SU-DHL-6 (cell line): ENCODE results near the gene PDE8B.

ENCODE experiments used
- EZH2phosphoT487 ChIP-seq: fragments of 200-600 bp; sonication (generic), shearing (Covaris generic); conservative IDR thresholded peaks from 2 replicates; pipeline ENCODE4 v1.6.1; 2018; ENCODE audit warnings: mild to moderate bottlenecking, antibody characterized with exemption, low read length, moderate library complexity, mixed read lengths
- TF ChIP-seq, protein P1 (sequence below): fragments of 200-600 bp; sonication (generic); IDR thresholded peaks from one replicate; pipeline ENCODE4 v1.5.1; 2017; ENCODE audit warnings: antibody characterized with exemption, mild to moderate bottlenecking, low read length, moderate library complexity; ENCODE audit not compliant: insufficient read depth, poor library complexity, severe bottlenecking

DNA sequence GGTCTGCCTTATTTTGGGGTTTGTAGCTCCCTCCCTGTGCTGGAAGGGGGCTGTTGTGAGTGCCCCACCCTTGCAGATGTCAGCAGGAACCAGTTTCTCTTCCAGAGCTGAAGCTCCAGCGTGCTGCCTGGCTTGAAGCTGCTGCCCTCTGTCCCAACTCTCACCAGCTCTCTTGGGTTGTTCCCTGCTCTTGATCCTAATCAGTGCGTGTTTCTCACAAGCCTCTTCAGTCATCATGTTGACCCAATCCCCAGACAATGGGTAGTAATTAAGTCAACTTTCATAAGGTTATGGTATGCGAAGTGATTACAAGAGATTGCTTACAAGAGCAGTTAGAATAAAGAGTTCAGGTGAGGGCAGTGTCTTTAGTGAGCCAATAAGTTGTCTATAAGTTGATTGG lies 57.0 kb downstream of the PDE8B start:
- TF ChIP-seq, protein P1, sequence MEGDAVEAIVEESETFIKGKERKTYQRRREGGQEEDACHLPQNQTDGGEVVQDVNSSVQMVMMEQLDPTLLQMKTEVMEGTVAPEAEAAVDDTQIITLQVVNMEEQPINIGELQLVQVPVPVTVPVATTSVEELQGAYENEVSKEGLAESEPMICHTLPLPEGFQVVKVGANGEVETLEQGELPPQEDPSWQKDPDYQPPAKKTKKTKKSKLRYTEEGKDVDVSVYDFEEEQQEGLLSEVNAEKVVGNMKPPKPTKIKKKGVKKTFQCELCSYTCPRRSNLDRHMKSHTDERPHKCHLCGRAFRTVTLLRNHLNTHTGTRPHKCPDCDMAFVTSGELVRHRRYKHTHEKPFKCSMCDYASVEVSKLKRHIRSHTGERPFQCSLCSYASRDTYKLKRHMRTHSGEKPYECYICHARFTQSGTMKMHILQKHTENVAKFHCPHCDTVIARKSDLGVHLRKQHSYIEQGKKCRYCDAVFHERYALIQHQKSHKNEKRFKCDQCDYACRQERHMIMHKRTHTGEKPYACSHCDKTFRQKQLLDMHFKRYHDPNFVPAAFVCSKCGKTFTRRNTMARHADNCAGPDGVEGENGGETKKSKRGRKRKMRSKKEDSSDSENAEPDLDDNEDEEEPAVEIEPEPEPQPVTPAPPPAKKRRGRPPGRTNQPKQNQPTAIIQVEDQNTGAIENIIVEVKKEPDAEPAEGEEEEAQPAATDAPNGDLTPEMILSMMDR = no peak
- no peak for TF ChIP-seq EZH2phosphoT487
